Ureter (tissue), 1 donor: ENCODE data around the gene LCE2C. TPM values are rescaled to one million over a fixed set of nuclear protein-coding genes. Genes with fewer than 3 reads are reported as not detected.

Experiments used
- DNase-seq: peaks from one replicate; pipeline ENCODE4 v3.0.0-alpha.2; 2020; ENCODE audit warnings: low spot score
- total RNA-seq: library from RNA; stranded (reverse); gene quantifications from one replicate; pipeline ENCODE4 v1.2.4, GENCODE V29; 2023
- donor health status: DM: yes; HTN: yes; CAD: no.

LCE2C gene
- total RNA-seq, 1 donor from 2014 or later, result not detected

DNA sequence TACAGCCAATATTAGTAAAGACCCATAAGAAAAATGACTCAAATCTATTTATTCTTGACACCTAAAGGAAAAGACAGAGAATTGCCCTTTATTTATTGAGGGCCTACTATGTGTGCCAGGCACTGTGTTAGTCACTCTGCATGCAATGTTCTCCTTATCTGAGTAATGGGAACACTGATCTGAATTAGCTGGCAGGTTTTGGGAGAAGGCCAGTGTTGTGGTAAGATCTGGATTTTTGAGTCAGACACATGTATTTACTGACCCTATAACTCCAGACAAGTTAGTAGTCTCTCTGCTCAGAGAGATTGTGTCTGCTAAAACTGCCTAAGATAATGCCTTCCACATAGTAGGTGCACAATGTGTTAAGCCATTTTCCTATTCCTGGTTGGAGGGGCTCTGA lies 50.2 kb downstream of the LCE2C start:
- DNase-seq, result no peak

Other genes with a start within 250 kb of the LCE2C start
- not detected for gene LCE5A, start 164.5 kb upstream of the LCE2C start, total RNA-seq
- gene CRCT1, start 160.8 kb upstream of the LCE2C start, total RNA-seq, result not detected
- gene LCE3E, start 108.5 kb upstream of the LCE2C start, total RNA-seq, result not detected
- not detected for gene LCE3D, start 94.8 kb upstream of the LCE2C start, total RNA-seq
- not detected for gene LCE3C, start 75.0 kb upstream of the LCE2C start, total RNA-seq
- gene LCE3B, start 61.5 kb upstream of the LCE2C start, total RNA-seq, result not detected
- gene LCE3A, start 52.2 kb upstream of the LCE2C start, total RNA-seq, result not detected
- gene LCE2D, start 11.9 kb upstream of the LCE2C start, total RNA-seq, result not detected
- not detected for gene LCE2B, start 10.8 kb downstream of the LCE2C start, total RNA-seq
- gene LCE2A, start 23.1 kb downstream of the LCE2C start, total RNA-seq, result not detected
- not detected for gene LCE4A, start 32.9 kb downstream of the LCE2C start, total RNA-seq
- gene KPRP, start 82.7 kb downstream of the LCE2C start, total RNA-seq, result not detected
- gene LCE1F, start 99.9 kb downstream of the LCE2C start, total RNA-seq, result not detected
- gene LCE1E, start 111.0 kb downstream of the LCE2C start, total RNA-seq, result not detected
- gene LCE1D, start 121.4 kb downstream of the LCE2C start, total RNA-seq, result not detected
- gene LCE1C, start 131.4 kb downstream of the LCE2C start, total RNA-seq, result not detected
- gene LCE1B, start 136.7 kb downstream of the LCE2C start, total RNA-seq, result not detected
- gene LCE1A, start 152.2 kb downstream of the LCE2C start, total RNA-seq, result not detected
- not detected for gene LCE6A, start 167.6 kb downstream of the LCE2C start, total RNA-seq
- not detected for gene LCE7A, start 184.7 kb downstream of the LCE2C start, total RNA-seq
- not detected for gene SMCP, start 203.0 kb downstream of the LCE2C start, total RNA-seq
- gene IVL, start 233.3 kb downstream of the LCE2C start, total RNA-seq, result 43.4 TPM